GM12878 (cell line): ENCODE measurements around the gene JAG2. TPM values are rescaled to one million over a fixed set of nuclear protein-coding genes. Genes with fewer than 3 reads are reported as not detected.

ENCODE experiments used
- ATAC-seq: fragments of 200-7000 bp; cut with Tn5 transposase; 3 replicates; pipeline ENCODE4 v1.9.1; 2020; ENCODE audit warnings: mild to moderate bottlenecking, moderate library complexity
- BruUV-seq: library from RNA; stranded (reverse); fragments of 400-500 nt; replicated peaks from 2 replicates; lab custom pipeline; 2021; lab: Mats Ljungman, UMichigan
- CTCF ChIA-PET: fragments of 300-600 bp; sonication (Branson Sonifier 250); formaldehyde crosslinking; extraction: SDS; loops from one replicate; lab custom pipeline; 2021; ENCODE audit warnings: inconsistent platforms; lab: Yijun Ruan, JAX
- POLR2A ChIA-PET: fragments of 350-600 bp; formaldehyde crosslinking; extraction: SDS; loops from one replicate; lab custom pipeline; 2021; ENCODE audit warnings: inconsistent platforms; lab: Charles Lee
- RAD21 ChIA-PET: fragments of 300-600 bp; sonication (Branson Sonifier 250); formaldehyde crosslinking; loops from one replicate; lab custom pipeline; 2023; ENCODE audit warnings: antibody characterized with exemption; ENCODE audit not compliant: unreplicated experiment; lab: Charles Lee
- SMC1A ChIA-PET: fragments of 300-600 bp; sonication (Branson Sonifier 250); formaldehyde crosslinking; loops from one replicate; lab custom pipeline; 2023; ENCODE audit not compliant: unreplicated experiment, uncharacterized antibody; lab: Charles Lee
- DNase-seq: peaks from one replicate; pipeline ENCODE4 v3.0.0-alpha.2; 2011; ENCODE audit warnings: low read depth, low spot score
- FAIRE-seq: peaks from 3 replicates; lab custom pipeline; 2011; peaks lifted over from hg19 to GRCh38; lab: Jason Lieb, UNC
- H2AFZ ChIP-seq: 2 replicates; pipeline ENCODE4 v1.6.0; 2011; ENCODE audit warnings: low read depth, low read length, control low read depth; ENCODE audit not compliant: control insufficient read depth
- H3K27ac ChIP-seq: 2 replicates; pipeline ENCODE4 v1.5.1; 2011; ENCODE audit warnings: control low read depth; ENCODE audit not compliant: control insufficient read depth, insufficient read depth
- H3K27me3 ChIP-seq, 2 experiments: replicated peaks in 1 of 2; 2 replicates each; pipeline versions ENCODE4 v1.6.0 to v1.6.1; 2011; ENCODE audit warnings: low read length in 1 of 2; ENCODE audit not compliant: control insufficient read depth in 2 of 2, insufficient read depth in 2 of 2
- H3K36me3 ChIP-seq, 2 experiments: 2 replicates each; pipeline ENCODE4 v1.5.1; 2011; ENCODE audit warnings: low read length in 1 of 2; ENCODE audit not compliant: control insufficient read depth in 2 of 2, insufficient read depth in 2 of 2
- H3K4me1 ChIP-seq: 2 replicates; pipeline ENCODE4 v1.6.1; 2011; ENCODE audit warnings: mild to moderate bottlenecking, low read length, moderate library complexity, mixed read lengths; ENCODE audit not compliant: control insufficient read depth, insufficient read depth
- H3K4me2 ChIP-seq: 2 replicates; pipeline ENCODE4 v1.6.0; 2011; ENCODE audit warnings: control low read depth; ENCODE audit not compliant: control insufficient read depth, insufficient read depth
- H3K4me3 ChIP-seq: fragments of 200-600 bp; sonication (generic); 2 replicates; pipeline ENCODE4 v1.5.1; 2016
- H3K79me2 ChIP-seq: 2 replicates; pipeline ENCODE4 v1.6.0; 2011; ENCODE audit warnings: low read length; ENCODE audit not compliant: control insufficient read depth, insufficient read depth
- H3K9ac ChIP-seq: 2 replicates; pipeline ENCODE4 v1.8.0; 2011; ENCODE audit warnings: low read length, control low read depth, mixed read lengths; ENCODE audit not compliant: control insufficient read depth, insufficient read depth
- H3K9me3 ChIP-seq: replicated peaks from 3 replicates; pipeline ENCODE4 v1.5.1; 2011; ENCODE audit warnings: mild to moderate bottlenecking, low read length; ENCODE audit not compliant: control insufficient read depth, insufficient read depth
- H4K20me1 ChIP-seq: 2 replicates; pipeline ENCODE4 v1.6.0; 2011; ENCODE audit not compliant: control insufficient read depth, insufficient read depth
- ATF3 ChIP-seq: IDR thresholded peaks from 2 replicates; pipeline ENCODE4 v1.6.1; 2011; ENCODE audit warnings: low read depth, mild to moderate bottlenecking, low read length, moderate library complexity, borderline replicate concordance; ENCODE audit errors: extremely low read depth
- CHD1 ChIP-seq: IDR thresholded peaks from 2 replicates; pipeline ENCODE4 v1.6.1; 2012; ENCODE audit warnings: low read depth, low read length, improper control_type of control experiment
- MEF2B ChIP-seq: fragments of 450-650 bp; IDR thresholded peaks from 2 replicates; pipeline ENCODE4 v1.6.1; 2018; ENCODE audit warnings: mild to moderate bottlenecking, moderate library complexity; ENCODE audit not compliant: partially characterized antibody, poor library complexity, severe bottlenecking
- NFYB ChIP-seq: IDR thresholded peaks from 2 replicates; pipeline ENCODE4 v1.6.1; 2011; ENCODE audit warnings: low read depth, mild to moderate bottlenecking, low read length, improper control_type of control experiment, moderate library complexity; ENCODE audit not compliant: insufficient read depth
- NRF1 ChIP-seq: conservative IDR thresholded peaks from 2 replicates; pipeline ENCODE4 v1.6.1; 2011; ENCODE audit warnings: mild to moderate bottlenecking, low read depth, low read length, improper control_type of control experiment
- WGBS: methylation state at CpG from one replicate; pipeline ENCODE4 v1.1.6; 2016; ENCODE audit warnings: low lambda C conversion rate; ENCODE audit not compliant: insufficient replicate concordance, insufficient coverage; ENCODE audit errors: missing lambda C conversion rate; 5-methylcytosine and 5-hydroxymethylcytosine counted together
- in situ Hi-C: fragments of 300-500 bp; cut with MboI; formaldehyde crosslinking; loops from 9 replicates; pipeline ENCODE4 v1.14.3; 2018; ENCODE audit warnings: mixed read lengths
- intact Hi-C: fragments of 100-400 bp; cut with micrococcal nuclease; formaldehyde crosslinking; loops from one replicate; pipeline ENCODE4 v1.14.2; 2022; ENCODE audit not compliant: unreplicated experiment
- polyA plus RNA-seq, 11 experiments: library from polyadenylated mRNA; depleted of rRNA in 4 of 11; unstranded in 6 of 11; stranded (reverse) in 5 of 11; fragments of >200 nt; fragmentation: Nextera tagmentation in 4 of 11; fragmentation: Illumina TruSeq in 1 of 11; extraction: Ambion mirVana in 4 of 11; extraction: Trizol in 1 of 11; gene quantifications; 1 replicate in 1 of 11; 2 replicates in 10 of 11; pipeline versions ENCODE4 v1.2.1 to v1.2.3, GENCODE V29; 2011 to 2016; ENCODE audit warnings: inconsistent platforms in 2 of 11, missing spikeins in 2 of 11, low read depth in 1 of 11
- total RNA-seq, 4 experiments: library from RNA; depleted of rRNA in 3 of 4; stranded (reverse); fragments of >200 nt in 3 of 4; fragmentation: Illumina TruSeq in 1 of 4; extraction: Trizol in 1 of 4; gene quantifications; 2 replicates each; pipeline versions ENCODE4 v1.2.1 to v1.2.3, GENCODE V29; 2013 to 2021
- TF ChIP-seq, protein P1 (sequence below): IDR thresholded peaks from 2 replicates; pipeline ENCODE4 v1.6.1; 2012; ENCODE audit warnings: low read depth, low read length, improper control_type of control experiment

Gene JAG2
- total and polyA plus RNA-seq, 10 of the 15 experiments (the other 5 are each of a cell fraction or from before 2014, with no cell fraction given), result 0.04 to 0.14 (median 0.06) TPM; not detected in 5

DNA sequence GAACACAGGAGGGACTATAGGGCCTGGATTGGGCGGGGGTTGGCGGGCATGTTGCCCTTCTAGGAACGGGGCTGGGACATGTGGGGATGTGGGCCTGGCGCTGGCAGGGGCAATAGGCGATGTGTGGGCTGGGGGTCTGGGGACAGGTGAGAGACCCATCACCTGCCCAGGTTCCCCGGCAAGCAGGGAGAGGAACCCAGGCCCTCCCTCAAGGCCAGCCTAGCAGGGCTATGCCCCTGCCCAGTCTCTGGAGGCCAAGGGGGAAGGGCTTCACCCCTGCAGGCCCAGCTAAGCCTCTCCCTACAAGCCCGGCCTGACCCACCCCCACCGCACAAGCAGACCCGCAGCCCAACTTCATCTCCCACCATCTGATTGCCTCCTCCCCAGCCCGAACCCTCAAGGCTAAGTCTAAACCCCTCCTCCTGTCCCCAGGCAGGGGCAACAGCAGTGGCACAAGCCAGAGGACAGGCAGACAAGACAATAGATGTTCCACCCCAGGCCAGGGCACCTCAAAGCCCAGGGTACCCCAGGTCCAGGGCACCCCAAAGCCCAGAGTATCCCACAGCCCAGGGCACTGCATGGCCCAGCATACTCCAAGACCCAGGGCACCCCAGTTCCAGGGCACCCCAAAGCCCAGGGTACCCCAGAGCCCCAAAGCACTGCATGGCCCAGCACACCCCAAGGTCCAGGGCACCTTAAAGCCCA is 6.5 kb downstream of the JAG2 start:
- H3K9ac ChIP-seq, result no peak overlapping the region
- CTCF ChIA-PET, result no interaction called here
- no peak overlapping the region for H3K27ac ChIP-seq
- no TSS peak for BruUV-seq
- ATAC-seq (peak; percentile 13; the same call in 1 of the 3 replicates), FAIRE-seq (no peak), DNase-seq (no peak)
- no peaks in the 10 kb centered on the region for H3K36me3 ChIP-seq
- H3K27me3 ChIP-seq, result no peaks in the 10 kb centered on the region; a peak in 1 of 4 replicates
- H3K9me3 ChIP-seq, result no peaks in the 10 kb centered on the region
- H3K4me2 ChIP-seq, result no peak overlapping the region
- no peaks in the 10 kb centered on the region for H3K4me1 ChIP-seq
- SMC1A ChIA-PET, result no interaction called here
- POLR2A ChIA-PET, result no interaction called here
- in situ Hi-C loops, result no loop called here
- RAD21 ChIA-PET, result no interaction called here
- H3K4me3 ChIP-seq, result no peak overlapping the region
- TF ChIP-seq MEF2B (no peak), NFYB (no peak), NRF1 (no peak), ATF3 (no peak), CHD1 (no peak)
- TF ChIP-seq, protein P1, sequence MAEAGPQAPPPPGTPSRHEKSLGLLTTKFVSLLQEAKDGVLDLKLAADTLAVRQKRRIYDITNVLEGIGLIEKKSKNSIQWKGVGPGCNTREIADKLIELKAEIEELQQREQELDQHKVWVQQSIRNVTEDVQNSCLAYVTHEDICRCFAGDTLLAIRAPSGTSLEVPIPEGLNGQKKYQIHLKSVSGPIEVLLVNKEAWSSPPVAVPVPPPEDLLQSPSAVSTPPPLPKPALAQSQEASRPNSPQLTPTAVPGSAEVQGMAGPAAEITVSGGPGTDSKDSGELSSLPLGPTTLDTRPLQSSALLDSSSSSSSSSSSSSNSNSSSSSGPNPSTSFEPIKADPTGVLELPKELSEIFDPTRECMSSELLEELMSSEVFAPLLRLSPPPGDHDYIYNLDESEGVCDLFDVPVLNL, result no peak
- no peak overlapping the region for H2AFZ ChIP-seq
- 0 out of 2 replicates have a peak, but pooled peaks cover 2% of the 10 kb centered on the region for H4K20me1 ChIP-seq
- intact Hi-C loops, result loop anchor here (10.0 kb wide), 1 partner anchor 67 kb away; no protein-coding TSS in a partner anchor
- WGBS, result 34% methylated on average over 10 of the region's 10 CpGs
- no peaks in the 10 kb centered on the region for H3K79me2 ChIP-seq
